Central memory CD4-positive, alpha-beta T cell (primary cell): Measurements from ENCODE around the gene HIGD1A.
"Not testable (repeated sequence)": the region's sequence is repeated elsewhere in the genome, so short reads cannot be mapped to it uniquely, and the experiment has no call there.

Experiments
- DNase-seq: peaks from one replicate; pipeline ENCODE4 v3.0.0; 2022

The HIGD1A gene

DNA sequence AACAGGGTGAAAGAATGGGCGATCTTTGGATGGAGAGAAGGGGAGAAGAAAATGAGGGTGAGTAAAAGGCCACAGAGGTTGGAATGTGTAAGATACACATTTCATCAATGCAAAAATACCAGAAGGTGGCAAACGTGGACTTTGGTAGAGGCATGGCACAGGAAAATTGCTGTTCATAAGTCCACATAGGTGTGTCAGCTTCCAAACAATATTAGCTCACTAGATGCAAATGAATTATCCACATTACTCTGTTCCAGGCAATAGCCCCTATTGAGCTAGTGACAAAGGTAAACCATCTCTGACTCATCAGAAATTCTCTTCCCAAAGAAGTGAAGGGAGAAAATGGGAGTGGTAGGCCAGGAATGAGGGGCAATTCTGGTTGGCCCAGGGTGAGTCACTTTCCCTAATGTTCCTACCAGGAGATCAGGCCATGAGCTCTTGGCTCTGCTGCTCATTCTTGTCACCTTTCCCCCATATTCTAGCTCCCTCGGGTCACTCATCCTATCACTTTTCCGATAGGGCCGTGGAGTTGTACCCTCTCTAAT lies 24.9 kb upstream of the HIGD1A start:
- no peak for DNase-seq

- DNase-seq = no peak
These were observed 23.4 kb upstream of the HIGD1A start for GRCh38 chr3:42827654-42828053.

DNA sequence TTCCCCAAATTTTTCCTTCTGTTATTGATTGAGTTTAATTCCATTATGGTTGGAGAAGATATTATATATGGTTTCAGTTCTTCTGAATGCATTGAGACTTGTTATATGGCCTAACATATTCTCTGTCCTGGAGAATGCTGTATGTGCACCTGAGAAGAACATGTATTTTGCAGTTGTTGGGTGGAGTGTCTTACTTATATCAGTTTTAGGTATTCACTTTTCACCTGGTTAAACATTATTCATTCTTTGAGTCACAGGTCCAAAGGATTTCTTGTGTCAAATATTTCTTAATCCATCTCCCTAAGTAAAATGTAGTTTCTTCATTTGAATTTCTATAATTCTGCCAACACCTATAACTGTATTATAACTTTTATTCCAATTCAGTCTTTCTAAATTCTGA lies 22.7 kb upstream of the HIGD1A start:
- no peak for DNase-seq

DNA sequence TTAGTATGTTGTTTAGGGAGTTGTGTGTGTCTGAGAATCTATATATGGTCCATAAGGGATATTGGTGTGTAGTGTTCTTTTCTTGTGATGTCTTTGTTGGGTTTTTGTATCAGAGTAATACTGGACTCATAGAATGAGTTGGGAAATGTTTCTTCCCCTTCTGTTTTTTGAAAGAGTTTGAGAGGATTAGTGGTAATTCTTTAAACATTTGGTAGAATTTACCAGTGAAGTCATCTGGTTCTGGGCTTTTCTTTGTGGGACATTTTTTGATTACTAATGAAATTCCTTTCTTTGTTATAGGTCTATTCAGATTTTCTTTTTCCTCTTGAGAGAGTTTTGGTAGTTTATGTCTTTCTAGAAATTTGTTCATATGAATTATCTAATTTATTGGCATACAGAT lies 21.9 kb upstream of the HIGD1A start:
- DNase-seq = no peak

GRCh38 chr3:42823351-42823750 lies 19.1 kb upstream of the HIGD1A start:
- no peak for DNase-seq

GRCh38 chr3:42822828-42823227 lies 18.5 kb upstream of the HIGD1A start:
- no peak for DNase-seq

DNA sequence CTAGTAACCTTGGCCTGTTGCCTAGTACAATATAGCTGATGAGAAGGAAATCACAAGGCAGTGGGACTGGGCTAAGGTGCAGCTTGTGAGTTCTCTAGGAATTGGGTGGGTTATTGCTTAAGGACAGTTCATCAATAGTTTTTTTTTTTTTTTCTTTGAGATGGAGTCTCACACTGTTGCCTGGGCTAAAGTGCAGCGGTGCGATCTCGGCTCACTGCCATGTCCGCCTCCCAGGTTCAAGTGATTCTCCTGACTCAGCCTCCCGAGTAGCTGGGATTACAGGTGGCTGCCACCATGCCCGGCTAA lies 16.4 kb upstream of the HIGD1A start:
- DNase-seq = no peak

DNA sequence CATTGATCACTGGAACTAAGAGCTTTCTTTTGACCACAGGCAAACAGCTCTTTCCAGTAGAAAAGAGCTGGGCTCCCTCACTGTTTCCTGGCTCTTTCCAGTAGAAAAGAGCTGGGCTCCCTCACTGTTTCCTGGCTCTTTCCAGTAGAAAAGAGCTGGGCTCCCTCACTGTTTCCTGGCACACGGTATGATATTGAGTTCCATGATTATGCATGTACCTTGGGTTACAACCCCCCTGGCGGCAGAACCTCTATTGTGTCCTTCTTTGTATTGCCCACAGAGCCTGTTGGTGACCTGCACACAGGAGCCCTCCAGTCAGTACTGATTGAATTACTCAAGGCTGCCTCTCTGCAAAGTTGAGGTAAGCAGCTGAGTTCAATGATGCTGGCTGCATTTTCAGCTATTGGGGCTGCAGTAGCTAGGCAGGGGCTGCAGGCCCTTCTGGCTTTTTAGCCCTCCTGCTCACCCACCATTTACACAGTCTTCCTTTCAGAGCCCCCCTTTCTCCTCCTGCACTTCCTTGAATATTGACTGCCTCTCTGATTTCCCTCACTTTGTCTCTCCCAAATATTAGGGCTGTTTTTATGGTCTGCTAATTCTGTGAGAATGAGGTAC lies 15.2 kb upstream of the HIGD1A start:
- DNase-seq = no peak

GRCh38 chr3:42815826-42816225 lies 11.5 kb upstream of the HIGD1A start:
- DNase-seq = no peak

- no peak for DNase-seq
These were observed 10.7 kb upstream of the HIGD1A start for GRCh38 chr3:42814914-42815507.

DNA sequence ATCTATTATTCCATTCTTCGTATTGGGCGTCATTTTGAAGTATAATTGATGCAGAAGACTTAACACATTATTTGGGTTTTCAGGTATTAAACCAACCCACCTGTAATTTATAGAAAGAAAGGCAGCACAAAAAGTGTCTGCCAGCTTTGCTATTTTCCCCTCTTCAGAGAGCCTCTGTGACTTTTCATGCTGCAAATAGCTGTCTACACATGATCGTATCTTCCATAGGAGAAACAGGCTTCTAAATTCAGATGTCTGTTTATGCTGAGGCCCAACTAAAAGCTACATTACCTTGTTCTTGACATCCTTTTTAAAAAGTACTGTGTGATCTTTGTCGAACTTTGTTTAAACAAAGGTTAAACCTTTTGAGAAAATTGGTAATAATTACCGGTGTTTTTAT lies 10.0 kb upstream of the HIGD1A start:
- no peak for DNase-seq

- not testable (repeated sequence) for DNase-seq
These were observed 7.0 kb upstream of the HIGD1A start for GRCh38 chr3:42811118-42811883.

GRCh38 chr3:42810706-42811105 lies 6.4 kb upstream of the HIGD1A start:
- DNase-seq = not testable (repeated sequence)

GRCh38 chr3:42809202-42809601 lies 4.9 kb upstream of the HIGD1A start, which contains the start of gene ACKR2:
Gene ACKR2, plus strand, starts transcription at chr3:42809445. Its CDS starts 55,058 bp downstream, at chr3:42864503.
- DNase-seq = no peak

GRCh38 chr3:42807929-42808328 lies 3.6 kb upstream of the HIGD1A start:
- DNase-seq = no peak

DNA sequence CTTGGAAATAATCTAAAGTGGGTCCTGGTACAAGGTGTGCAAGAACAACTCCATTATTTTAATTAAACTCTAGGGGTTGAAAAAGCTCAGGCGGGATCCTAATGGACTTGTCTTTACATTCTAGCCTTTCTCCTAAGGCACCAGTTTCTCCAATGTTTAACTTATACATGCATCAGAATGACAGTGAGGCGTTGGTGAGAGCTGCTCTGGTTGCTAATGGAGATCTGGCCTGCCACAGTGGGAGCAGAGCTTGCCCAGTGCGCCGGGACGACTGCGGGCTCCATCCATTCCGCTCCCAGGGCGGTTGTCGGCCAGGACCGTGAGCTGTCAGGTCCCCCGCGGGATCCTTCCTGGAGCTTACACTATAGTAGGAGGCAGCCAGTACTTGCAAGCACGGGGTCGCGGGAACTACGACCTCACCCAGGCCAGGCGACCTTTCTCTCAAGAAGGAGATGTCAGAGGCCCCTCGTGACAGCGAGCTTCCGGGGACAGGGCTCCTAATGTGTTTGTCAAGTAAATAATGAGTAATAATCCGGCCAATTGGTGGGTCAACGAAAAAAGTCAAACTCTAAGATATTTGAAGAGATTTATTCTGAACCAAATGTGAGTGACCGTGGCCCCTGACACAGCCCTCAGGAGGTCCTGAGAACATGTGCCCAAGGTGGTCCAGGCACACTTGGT lies 991 bp upstream of the HIGD1A start:
- no peak for DNase-seq

DNA sequence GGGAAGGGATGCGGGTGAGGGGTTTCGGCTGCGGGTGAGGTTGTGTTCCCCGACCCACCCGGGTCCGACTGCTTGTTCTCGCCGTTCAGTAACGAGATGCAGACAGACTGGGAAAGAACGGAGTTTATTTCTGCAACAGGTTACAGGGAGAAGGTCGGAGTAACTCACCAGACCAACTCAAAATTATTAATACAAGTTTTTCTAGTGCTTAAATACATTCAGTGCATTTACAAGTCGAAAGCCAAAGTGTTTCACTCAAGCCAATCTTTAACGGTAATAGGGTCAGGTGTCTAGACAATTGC lies 492 bp upstream of the HIGD1A start:
- no peak for DNase-seq

- no peak for DNase-seq
These were observed 730 bp downstream of the HIGD1A start for GRCh38 chr3:42803414-42804105.

- no peak for DNase-seq
These were observed 1.3 kb downstream of the HIGD1A start for GRCh38 chr3:42802876-42803413.

DNA sequence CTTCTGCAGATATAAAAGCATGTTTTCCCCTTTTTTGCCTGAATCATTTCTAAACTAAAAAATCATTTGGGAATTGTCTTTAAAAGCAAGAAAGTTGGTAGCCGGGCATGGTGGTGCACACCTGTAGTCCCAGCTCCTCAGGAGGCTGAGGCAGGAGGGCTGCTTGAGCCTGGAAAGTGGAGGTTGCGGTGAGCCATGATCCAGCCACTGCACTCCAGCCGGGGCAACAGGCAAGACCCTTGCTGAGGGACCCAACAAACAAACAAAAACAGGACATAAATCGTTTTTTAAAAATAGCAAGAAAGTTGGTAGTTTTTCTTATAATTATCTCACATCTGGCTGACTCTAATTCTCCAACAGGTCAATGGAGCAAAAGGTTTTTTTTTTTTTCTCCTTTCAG lies 2.5 kb downstream of the HIGD1A start:
- no peak for DNase-seq

GRCh38 chr3:42801048-42801620 lies 3.2 kb downstream of the HIGD1A start:
- DNase-seq = no peak

DNA sequence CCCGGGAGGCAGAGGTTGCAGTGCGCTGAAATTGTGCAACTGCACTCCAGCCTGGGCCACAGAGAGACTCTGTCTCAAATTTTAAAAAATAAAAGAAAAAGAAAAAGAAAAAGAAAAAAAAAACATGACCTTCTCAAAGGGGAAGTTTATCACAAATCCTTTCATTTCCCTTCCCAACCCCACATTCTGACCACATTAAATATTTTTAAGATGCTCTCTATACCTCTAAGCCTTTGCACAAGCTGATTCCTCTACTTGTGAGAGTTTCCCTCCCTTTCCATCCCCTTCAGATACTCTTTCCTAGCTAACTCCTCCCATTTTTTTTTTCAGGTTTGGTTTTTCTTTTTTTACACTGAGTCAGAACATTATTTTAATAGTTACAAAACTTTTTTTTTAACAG lies 4.0 kb downstream of the HIGD1A start:
- no peak for DNase-seq
